Middle frontal gyrus (tissue), 1 donor: ENCODE data around the gene PDCD1LG2.

Source experiments
- DNase-seq: peaks from one replicate; pipeline ENCODE4 v3.0.0-alpha.2; 2015; ENCODE audit warnings: low spot score; ENCODE audit errors: extremely low spot score

The PDCD1LG2 gene

DNA sequence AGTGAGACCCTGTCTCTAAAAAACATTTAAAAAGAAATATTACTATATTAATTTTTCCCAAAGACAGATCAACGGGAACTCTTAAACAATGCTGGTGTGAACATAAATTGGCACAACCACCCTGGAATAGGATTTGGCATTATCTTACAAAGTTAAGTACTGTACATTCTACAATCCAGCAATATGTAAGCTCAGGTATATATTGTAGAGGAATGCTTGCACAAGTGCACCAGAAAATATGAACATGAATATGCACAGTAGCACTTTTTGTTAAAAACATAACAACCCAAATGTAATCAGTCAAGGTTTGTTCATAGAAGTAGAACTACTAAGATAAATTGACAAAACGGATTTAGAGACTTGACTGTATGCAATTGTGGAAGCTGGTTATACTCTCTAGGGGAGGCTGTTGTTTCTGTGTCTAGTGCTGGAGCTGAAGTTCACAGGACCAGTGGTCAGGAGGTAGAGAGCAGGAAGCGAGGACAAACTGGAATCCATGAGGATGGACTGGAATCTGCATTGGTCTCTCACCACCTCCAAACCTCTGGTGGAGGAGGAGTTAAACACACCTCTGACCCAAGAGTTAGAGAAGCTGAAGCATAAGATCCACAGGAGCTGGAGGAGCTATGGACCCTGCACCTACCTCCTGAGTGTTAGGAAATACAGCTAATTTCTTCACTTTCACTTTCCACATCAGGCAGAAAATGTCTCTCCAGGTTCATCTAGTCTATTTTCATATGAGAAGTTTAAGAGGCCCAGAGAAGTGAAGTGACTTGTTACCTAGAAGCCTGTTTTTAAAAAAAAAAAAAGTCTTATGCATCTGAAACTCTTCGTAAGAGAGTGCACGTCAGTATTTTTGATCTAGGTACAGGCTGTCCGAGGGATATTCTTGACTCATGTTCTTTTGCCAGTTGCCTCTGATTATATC is 98.2 kb downstream of the PDCD1LG2 start:
- DNase-seq: no peak

DNA sequence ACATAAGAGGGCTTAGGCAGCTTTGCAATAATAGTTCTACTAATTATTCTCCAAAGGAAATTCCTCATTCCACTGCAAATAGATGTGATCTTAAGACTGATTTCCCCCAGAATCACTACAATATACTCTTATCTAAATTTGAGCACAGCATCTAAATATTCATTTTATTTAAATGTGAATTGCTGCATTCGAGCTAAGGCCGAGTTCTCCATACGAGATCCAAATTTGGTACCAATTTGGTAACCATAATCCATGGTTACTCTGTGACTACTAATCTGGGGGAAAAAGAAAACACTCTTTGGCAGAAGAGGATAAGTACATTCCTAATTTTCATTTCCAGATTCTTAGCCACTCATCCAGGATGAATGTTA is 98.9 kb downstream of the PDCD1LG2 start:
- no peak for DNase-seq

DNA sequence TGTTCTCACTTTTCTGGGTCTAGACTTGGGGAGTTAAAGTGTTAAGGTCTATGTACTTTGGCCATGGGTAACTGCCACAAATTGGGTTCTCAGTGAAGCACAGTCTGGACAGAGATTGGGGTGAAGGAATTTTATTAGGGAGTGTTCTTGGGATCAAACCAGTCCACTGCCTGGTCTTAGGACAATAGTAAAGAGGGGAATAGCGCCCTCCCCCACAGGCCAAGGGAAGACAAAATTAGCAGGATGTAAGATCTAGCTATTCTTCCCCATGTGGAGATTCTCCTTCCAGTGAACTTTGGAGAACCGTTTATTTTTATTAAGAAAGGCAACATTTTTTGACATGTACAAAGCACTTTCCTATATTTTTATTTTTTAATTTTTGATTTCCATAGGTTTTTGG is 100.2 kb downstream of the PDCD1LG2 start:
- no peak for DNase-seq

DNA sequence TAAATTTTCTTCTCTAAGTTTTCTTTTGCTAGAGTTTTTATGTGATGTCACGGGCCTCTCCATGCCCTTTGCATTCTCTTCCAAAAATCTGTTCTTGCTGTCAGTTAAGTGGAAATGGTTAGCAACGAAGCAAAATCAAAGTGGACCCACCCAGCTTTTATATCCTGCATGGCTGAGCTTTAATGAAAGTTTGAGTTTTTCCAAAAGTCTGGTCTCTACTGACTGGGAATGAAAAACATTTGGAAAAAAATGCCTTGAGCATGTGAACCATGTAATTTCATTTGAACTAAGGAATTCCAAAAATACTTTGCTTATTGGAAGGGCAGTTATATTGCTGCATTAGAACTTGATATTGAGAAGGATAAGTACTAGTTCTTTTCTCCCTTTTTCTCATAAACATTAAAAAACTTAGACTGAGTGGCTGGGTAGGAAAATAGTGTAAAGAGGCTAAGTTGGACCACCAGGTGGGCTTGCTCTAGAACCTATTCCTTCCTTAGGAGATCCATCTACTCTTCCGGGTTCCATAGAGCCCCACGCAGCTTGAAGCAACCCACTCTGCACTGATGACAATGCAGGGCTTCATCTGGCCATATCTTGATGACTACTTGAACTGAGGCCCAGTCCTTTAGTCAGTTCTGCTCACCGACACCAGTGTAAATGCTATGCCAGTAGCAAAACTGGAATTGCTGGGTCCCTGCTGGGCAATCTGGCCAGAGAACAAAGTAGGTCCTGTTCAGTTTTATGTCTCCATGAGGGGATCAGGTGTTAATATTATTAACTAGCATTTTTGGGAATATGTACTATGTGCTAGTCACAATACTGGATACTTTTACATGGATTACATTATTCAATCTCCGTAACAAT is 101.2 kb downstream of the PDCD1LG2 start:
- DNase-seq: no peak

DNA sequence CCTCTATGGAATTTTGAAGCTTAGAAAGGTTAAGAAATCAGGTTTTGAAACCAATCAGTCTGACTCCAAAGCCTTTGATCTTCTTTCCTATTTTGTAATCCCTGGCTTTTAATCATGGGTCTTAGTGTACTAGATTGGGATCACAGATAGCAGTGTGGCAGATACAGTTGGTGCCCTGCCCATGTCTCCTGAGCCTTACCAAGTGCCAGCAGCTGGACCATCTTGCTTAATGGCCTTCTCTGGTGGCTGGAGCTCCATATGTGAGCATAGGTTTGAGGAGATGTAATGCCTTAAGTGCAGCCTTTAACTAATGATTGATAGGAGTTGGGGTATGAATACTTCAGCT is 101.8 kb downstream of the PDCD1LG2 start:
- no peak for DNase-seq

DNA sequence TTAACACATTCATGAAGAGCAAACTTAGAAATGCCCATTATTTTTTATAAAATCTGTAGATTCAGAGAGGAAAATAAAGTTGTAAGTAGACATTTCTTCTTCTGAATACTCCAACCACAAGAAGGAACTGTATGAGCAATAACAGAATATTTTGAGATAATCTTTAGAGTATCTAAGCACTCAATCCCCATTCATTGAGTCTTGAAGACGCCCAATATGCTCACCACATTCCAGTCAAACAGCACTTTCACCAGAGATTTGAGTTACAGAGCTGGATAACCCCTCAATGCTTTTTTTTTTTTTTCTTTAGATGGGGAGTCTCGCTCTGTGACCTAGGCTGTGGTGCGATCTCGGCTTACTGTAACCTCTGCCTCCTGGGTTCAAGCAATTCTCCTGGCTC is 103.9 kb downstream of the PDCD1LG2 start:
- DNase-seq: no peak

DNA sequence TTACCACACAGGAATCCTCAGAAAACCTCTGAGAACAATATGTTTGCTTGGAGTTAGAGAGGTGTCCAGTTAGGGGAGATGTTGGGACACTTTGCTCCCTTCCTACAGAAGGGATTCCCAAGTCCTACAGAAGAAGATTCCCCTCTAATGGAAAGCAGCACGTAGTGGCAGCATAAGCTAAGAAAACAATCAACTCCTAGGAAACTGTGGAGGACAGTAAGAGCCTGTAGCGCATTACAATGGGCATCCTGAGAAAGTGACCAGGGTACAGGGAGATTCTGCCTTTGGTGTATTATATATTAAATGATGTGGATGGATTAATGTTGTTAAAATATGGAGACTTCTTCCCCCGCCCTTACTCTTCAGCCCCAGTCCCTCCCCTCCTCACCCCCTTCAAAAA is 104.7 kb downstream of the PDCD1LG2 start:
- no peak for DNase-seq

DNA sequence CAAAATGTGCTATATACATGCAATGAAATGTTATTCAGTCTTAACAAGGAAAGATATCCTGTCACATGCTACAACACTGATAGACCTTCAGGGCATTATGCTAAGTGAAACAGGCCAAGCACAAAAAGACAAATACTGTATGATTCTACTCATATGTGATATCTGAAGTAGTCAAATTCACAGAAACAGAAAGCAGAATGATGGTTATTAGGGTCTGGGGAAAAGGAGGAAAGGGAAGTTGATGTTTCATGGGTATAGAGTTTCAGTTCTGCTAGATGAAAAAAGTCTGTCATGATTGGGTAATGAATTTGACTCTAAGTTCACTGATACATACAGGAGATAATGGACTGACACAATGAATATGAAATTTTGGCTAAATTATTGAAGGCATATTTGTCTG is 107.4 kb downstream of the PDCD1LG2 start:
- DNase-seq: no peak

DNA sequence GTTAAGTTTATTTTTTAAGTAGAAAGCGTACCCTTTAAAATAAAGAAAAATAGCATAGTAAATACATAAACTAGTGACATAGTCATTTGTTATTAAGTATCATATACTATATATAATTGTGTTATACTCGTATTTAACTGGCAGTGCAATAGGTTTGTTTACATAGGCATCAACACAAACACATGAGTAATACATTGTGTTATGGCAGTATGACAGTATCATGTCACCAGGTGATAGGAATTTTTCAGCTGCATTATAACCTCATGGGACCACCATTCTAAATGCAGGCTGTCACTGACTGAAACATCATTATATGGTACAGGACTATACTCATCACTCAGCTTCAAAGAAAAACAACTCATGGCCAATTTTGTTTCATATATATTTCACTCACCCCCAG is 110.2 kb downstream of the PDCD1LG2 start:
- no peak for DNase-seq
